Peyer's patch (tissue), 4 donors: ENCODE data around the gene MYO1B. TPM values are rescaled to one million over a fixed set of nuclear protein-coding genes. Genes with fewer than 3 reads are reported as not detected.
A peak's percentile ranks its signal among the peaks of the same experiment; 100 is the strongest.

ENCODE experiments used
- DNase-seq, 3 donors: peaks; one replicate each; pipeline ENCODE4 v3.0.0-alpha.2; 2017 to 2019
- H3K27ac ChIP-seq, 4 donors: fragments of 200-600 bp; sonication (generic); one replicate each; pipeline ENCODE4 v1.5.1; 2016 to 2019
- H3K27me3 ChIP-seq, 2 donors: fragments of 200-600 bp; sonication (generic); one replicate each; pipeline ENCODE4 v1.5.1; 2019
- H3K36me3 ChIP-seq, 3 donors: fragments of 200-600 bp; sonication (generic); one replicate each; pipeline ENCODE4 v1.5.1; 2016 to 2019
- H3K4me1 ChIP-seq, 4 donors: fragments of 200-600 bp; sonication (generic); one replicate each; pipeline ENCODE4 v1.5.1; 2016 to 2019
- H3K4me3 ChIP-seq, 4 donors: fragments of 200-600 bp; sonication (generic); 1 replicate in 3 of 4; 2 replicates in 1 of 4; pipeline ENCODE4 v1.5.1; 2016 to 2019; ENCODE audit warnings: mild to moderate bottlenecking in 1 of 4
- H3K9me3 ChIP-seq, 4 donors: fragments of 200-600 bp; sonication (generic); one replicate each; pipeline ENCODE4 v1.5.1; 2016 to 2019; ENCODE audit warnings: mild to moderate bottlenecking in 1 of 4
- CTCF ChIP-seq, 6 experiments: fragments of 450-650 bp in 4 of 6; fragments of 200-600 bp in 2 of 6; sonication (generic) in 1 of 6; IDR thresholded peaks; one replicate each; pipeline ENCODE4 v1.5.1; 2017 to 2019; ENCODE audit warnings: antibody characterized with exemption in 6 of 6, mild to moderate bottlenecking in 3 of 6, moderate library complexity in 1 of 6
- POLR2A ChIP-seq, 2 donors: fragments of 450-650 bp; IDR thresholded peaks; one replicate each; pipeline ENCODE4 v1.5.1; 2017; ENCODE audit warnings: antibody characterized with exemption in 2 of 2, mild to moderate bottlenecking in 2 of 2, moderate library complexity in 2 of 2
- total RNA-seq, 4 donors: library from RNA; depleted of rRNA; stranded (reverse); fragments of >200 nt; gene quantifications; one replicate each; pipeline ENCODE4 v1.1.0, GENCODE V29; 2016

The MYO1B gene
- total RNA-seq, 4 donors from 2014 or later: 13.1 to 25.5 (median 19.4) TPM

GRCh38 chr2:191404568-191404991 lies 159.4 kb downstream of the MYO1B start:
- H3K27ac ChIP-seq: peak overlapping the region in 1 of 4 donors; percentile 5
- H3K9me3 ChIP-seq: no peaks in the 10 kb centered on the region
- H3K36me3 ChIP-seq: peaks cover 0 to 5% (median 0%) of the 10 kb centered on the region in 3 donors
- TF ChIP-seq CTCF (IDR thresholded peaks at IDR 0.05): no peak
- no peak for TF ChIP-seq POLR2A (IDR thresholded peaks at IDR 0.05)
- H3K4me3 ChIP-seq: no peak overlapping the region
- H3K27me3 ChIP-seq: no peaks in the 10 kb centered on the region
- no peak for DNase-seq
- no peaks in the 10 kb centered on the region for H3K4me1 ChIP-seq

- H3K27ac ChIP-seq: no peak overlapping the region
- peaks cover 0 to 12% (median 0%) of the 10 kb centered on the region in 3 donors for H3K36me3 ChIP-seq
- no peak for TF ChIP-seq POLR2A (IDR thresholded peaks at IDR 0.05)
- no peak for TF ChIP-seq CTCF (IDR thresholded peaks at IDR 0.05)
- H3K4me1 ChIP-seq: no peaks in the 10 kb centered on the region
- no peaks in the 10 kb centered on the region for H3K27me3 ChIP-seq
- DNase-seq: no peak
- H3K9me3 ChIP-seq: no peaks in the 10 kb centered on the region
- no peak overlapping the region for H3K4me3 ChIP-seq
Observed at GRCh38 chr2:191405546-191405945, 160.3 kb downstream of the MYO1B start.

GRCh38 chr2:191410646-191411436 lies 165.6 kb downstream of the MYO1B start:
- no peak for TF ChIP-seq CTCF (IDR thresholded peaks at IDR 0.05)
- no peak for TF ChIP-seq POLR2A (IDR thresholded peaks at IDR 0.05)
- H3K4me3 ChIP-seq: no peak overlapping the region

GRCh38 chr2:191411472-191411871 lies 166.3 kb downstream of the MYO1B start:
- Histone ChIP-seq H3K27ac (no peak overlapping the region), H3K9me3 (no peaks in the 10 kb centered on the region)

More at GRCh38 chr2:191410646-191411436, 165.6 kb downstream of the MYO1B start:
- Histone ChIP-seq H3K27ac (no peak overlapping the region), H3K27me3 (no peaks in the 10 kb centered on the region), H3K9me3 (no peaks in the 10 kb centered on the region), H3K36me3 (peaks cover 0 to 12% (median 0%) of the 10 kb centered on the region in 3 donors), H3K4me1 (no peaks in the 10 kb centered on the region)
- no peak for DNase-seq

GRCh38 chr2:191412353-191412752 lies 167.1 kb downstream of the MYO1B start:
- DNase-seq: no peak
- no peak for TF ChIP-seq CTCF (IDR thresholded peaks at IDR 0.05)
- no peak for TF ChIP-seq POLR2A (IDR thresholded peaks at IDR 0.05)
- Histone ChIP-seq H3K36me3 (peaks cover 0 to 12% (median 0%) of the 10 kb centered on the region in 3 donors), H3K4me1 (peaks cover 0 to under 1% (median 0%) of the 10 kb centered on the region in 4 donors), H3K9me3 (no peaks in the 10 kb centered on the region), H3K4me3 (no peak overlapping the region), H3K27me3 (no peaks in the 10 kb centered on the region), H3K27ac (no peak overlapping the region)

More at GRCh38 chr2:191411472-191411871, 166.3 kb downstream of the MYO1B start:
- TF ChIP-seq POLR2A (IDR thresholded peaks at IDR 0.05) (no peak), CTCF (IDR thresholded peaks at IDR 0.05) (no peak)
- Histone ChIP-seq H3K36me3 (peaks cover 0 to 12% (median 0%) of the 10 kb centered on the region in 3 donors), H3K27me3 (no peaks in the 10 kb centered on the region), H3K4me1 (no peaks in the 10 kb centered on the region), H3K4me3 (no peak overlapping the region)
- no peak for DNase-seq
